OCI-LY1 (cell line): Measurements from ENCODE around the gene EEF1B2.
"Not testable (repeated sequence)": the region's sequence is repeated elsewhere in the genome, so short reads cannot be mapped to it uniquely, and the experiment has no call there.

Source experiments
- H2AFZ ChIP-seq: fragments of 200-600 bp; sonication (generic), shearing (Covaris generic); 2 replicates; pipeline ENCODE4 v1.6.0; 2014; ENCODE audit warnings: antibody characterized with exemption, mild to moderate bottlenecking, low read length
- H3F3A ChIP-seq: fragments of 200-600 bp; sonication (generic), shearing (Covaris generic); 2 replicates; pipeline ENCODE4 v1.6.0; 2014; ENCODE audit warnings: mild to moderate bottlenecking, antibody characterized with exemption, low read length, moderate library complexity; ENCODE audit not compliant: insufficient read depth
- H3K27ac ChIP-seq: fragments of 200-600 bp; sonication (generic); 2 replicates; pipeline ENCODE4 v1.5.1; 2014; ENCODE audit warnings: low read length, mixed run types, mild to moderate bottlenecking, low read depth; ENCODE audit not compliant: poor library complexity, severe bottlenecking
- H3K27me3 ChIP-seq: fragments of 200-600 bp; sonication (generic); 2 replicates; pipeline ENCODE4 v1.6.0; 2014; ENCODE audit warnings: antibody characterized with exemption, mild to moderate bottlenecking, low read length, moderate library complexity; ENCODE audit not compliant: insufficient read depth
- H3K36me3 ChIP-seq: fragments of 200-600 bp; sonication (generic); 2 replicates; pipeline ENCODE4 v1.6.1; 2014; ENCODE audit warnings: mild to moderate bottlenecking, antibody characterized with exemption, low read length, moderate library complexity, mixed read lengths; ENCODE audit not compliant: insufficient read depth
- H3K4me1 ChIP-seq: fragments of 200-600 bp; sonication (generic); 2 replicates; pipeline ENCODE4 v1.5.1; 2014; ENCODE audit warnings: mild to moderate bottlenecking, low read length, moderate library complexity; ENCODE audit not compliant: insufficient read depth, severe bottlenecking
- H3K4me2 ChIP-seq: fragments of 200-600 bp; sonication (generic), shearing (Covaris generic); 2 replicates; pipeline ENCODE4 v1.6.1; 2014; ENCODE audit warnings: low read length
- H3K4me3 ChIP-seq: fragments of 200-600 bp; sonication (generic); 2 replicates; pipeline ENCODE4 v1.5.1; 2014; ENCODE audit warnings: low read length, low read depth, mild to moderate bottlenecking, mixed read lengths; ENCODE audit not compliant: poor library complexity, severe bottlenecking
- H3K79me2 ChIP-seq: fragments of 200-600 bp; shearing (Covaris generic); 2 replicates; pipeline ENCODE4 v1.6.1; 2016; ENCODE audit warnings: mixed run types, low read length, mixed read lengths; ENCODE audit not compliant: insufficient read depth
- H3K9ac ChIP-seq: fragments of 200-600 bp; sonication (generic), shearing (Covaris generic); 2 replicates; pipeline ENCODE4 v1.6.1; 2014; ENCODE audit warnings: mild to moderate bottlenecking, low read length, mixed read lengths
- H3K9me2 ChIP-seq: fragments of 200-600 bp; sonication (generic), shearing (Covaris generic); 2 replicates; pipeline ENCODE4 v1.6.1; 2014; ENCODE audit warnings: low read depth, mild to moderate bottlenecking, low read length, mixed read lengths
- H3K9me3 ChIP-seq: fragments of 200-600 bp; shearing (Covaris generic); 2 replicates; pipeline ENCODE4 v1.6.1; 2014; ENCODE audit warnings: low read length, mixed read lengths
- H4K20me1 ChIP-seq: fragments of 200-600 bp; sonication (generic), shearing (Covaris generic); 2 replicates; pipeline ENCODE4 v1.6.0; 2016; ENCODE audit warnings: mild to moderate bottlenecking, low read length; ENCODE audit not compliant: insufficient read depth
- EZH2 ChIP-seq: fragments of 200-600 bp; sonication (generic), shearing (Covaris generic); IDR thresholded peaks from 2 replicates; pipeline ENCODE4 v1.8.0; 2017; ENCODE audit warnings: borderline replicate concordance, mixed run types, mild to moderate bottlenecking, antibody characterized with exemption, low read length, moderate library complexity, mixed read lengths
- TF ChIP-seq, protein P1 (sequence below): fragments of 200-600 bp; sonication (generic), shearing (Covaris generic); IDR thresholded peaks from 2 replicates; pipeline ENCODE4 v1.5.1; 2017; ENCODE audit warnings: mild to moderate bottlenecking, antibody characterized with exemption, low read length, moderate library complexity, mixed read lengths

The EEF1B2 gene

DNA sequence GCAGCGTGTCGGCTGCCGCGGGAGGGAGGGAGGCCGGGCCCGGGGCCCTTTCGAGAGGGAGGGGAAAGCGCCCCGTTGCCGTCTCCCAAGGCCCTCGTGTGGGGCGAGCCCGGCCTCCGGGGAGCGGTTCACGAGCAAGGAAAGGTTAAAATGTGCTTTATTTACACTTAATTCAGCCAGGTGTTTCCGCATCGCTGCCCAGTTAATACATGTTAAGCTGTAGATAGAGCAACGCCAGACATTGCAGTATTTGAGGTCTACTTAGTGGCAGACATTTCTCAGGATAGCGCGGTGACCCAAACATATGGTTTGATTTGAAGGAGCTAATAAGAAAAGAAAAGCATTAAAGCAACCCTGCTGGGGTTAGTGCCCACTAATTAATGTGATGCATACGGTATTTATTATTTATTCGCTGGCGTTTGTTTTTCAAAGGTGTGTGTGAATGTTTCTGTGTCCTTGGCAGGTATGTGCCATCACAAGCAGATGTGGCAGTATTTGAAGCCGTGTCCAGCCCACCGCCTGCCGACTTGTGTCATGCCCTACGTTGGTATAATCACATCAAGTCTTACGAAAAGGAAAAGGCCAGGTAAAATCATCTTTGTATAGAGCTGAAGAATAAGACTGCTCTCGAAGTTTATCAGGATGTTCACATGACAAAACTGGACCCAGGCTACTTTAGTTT is 571 bp downstream of the EEF1B2 start:
- no peaks in the 10 kb centered on the region for H3K9me2 ChIP-seq
- H3K79me2 ChIP-seq, result peaks cover 45% of the 10 kb centered on the region
- TF ChIP-seq, protein P1, sequence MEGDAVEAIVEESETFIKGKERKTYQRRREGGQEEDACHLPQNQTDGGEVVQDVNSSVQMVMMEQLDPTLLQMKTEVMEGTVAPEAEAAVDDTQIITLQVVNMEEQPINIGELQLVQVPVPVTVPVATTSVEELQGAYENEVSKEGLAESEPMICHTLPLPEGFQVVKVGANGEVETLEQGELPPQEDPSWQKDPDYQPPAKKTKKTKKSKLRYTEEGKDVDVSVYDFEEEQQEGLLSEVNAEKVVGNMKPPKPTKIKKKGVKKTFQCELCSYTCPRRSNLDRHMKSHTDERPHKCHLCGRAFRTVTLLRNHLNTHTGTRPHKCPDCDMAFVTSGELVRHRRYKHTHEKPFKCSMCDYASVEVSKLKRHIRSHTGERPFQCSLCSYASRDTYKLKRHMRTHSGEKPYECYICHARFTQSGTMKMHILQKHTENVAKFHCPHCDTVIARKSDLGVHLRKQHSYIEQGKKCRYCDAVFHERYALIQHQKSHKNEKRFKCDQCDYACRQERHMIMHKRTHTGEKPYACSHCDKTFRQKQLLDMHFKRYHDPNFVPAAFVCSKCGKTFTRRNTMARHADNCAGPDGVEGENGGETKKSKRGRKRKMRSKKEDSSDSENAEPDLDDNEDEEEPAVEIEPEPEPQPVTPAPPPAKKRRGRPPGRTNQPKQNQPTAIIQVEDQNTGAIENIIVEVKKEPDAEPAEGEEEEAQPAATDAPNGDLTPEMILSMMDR, result no peak
- TF ChIP-seq EZH2, result no peak
- 0 out of 2 replicates have a peak, but pooled peaks cover 2% of the 10 kb centered on the region for H3F3A ChIP-seq
- H3K27ac ChIP-seq, result peak overlapping the region; percentile 67
- peak overlapping the region; percentile 88 for H3K4me3 ChIP-seq
- H3K4me1 ChIP-seq, result peaks cover 34% of the 10 kb centered on the region
- H3K4me2 ChIP-seq, result peak overlapping the region; percentile 94
- no peak overlapping the region for H2AFZ ChIP-seq
- peak overlapping the region; percentile 96 for H3K9ac ChIP-seq
- no peaks in the 10 kb centered on the region for H3K27me3 ChIP-seq
- H4K20me1 ChIP-seq, result no peaks in the 10 kb centered on the region
- peaks cover 63% of the 10 kb centered on the region for H3K36me3 ChIP-seq
- H3K9me3 ChIP-seq, result no peaks in the 10 kb centered on the region

DNA sequence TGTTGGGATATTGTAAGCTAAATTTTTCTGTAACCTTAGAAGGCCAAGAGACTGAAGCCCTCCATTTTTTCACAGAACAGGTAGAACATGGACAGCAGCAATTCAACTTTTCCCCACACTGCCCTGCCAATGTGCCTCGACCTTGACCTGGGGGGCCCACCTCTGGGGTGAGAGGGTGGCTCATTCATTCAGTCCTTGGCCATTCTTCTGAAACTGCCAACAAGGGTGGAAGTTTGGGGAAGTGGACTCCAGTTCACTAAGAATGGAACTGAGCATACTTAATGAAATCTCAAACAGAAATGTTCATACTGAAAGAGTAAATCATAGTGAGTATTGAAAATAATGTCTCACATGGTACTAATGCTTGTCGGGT is 1.1 kb downstream of the EEF1B2 start:
- TF ChIP-seq EZH2, result no peak
- TF ChIP-seq, protein P1, result no peak
- Histone ChIP-seq H3K9ac (peak overlapping the region; percentile 96), H3K27me3 (no peaks in the 10 kb centered on the region), H3K4me1 (peaks cover 34% of the 10 kb centered on the region), H3K9me2 (no peaks in the 10 kb centered on the region), H3K27ac (peak overlapping the region; percentile 67), H2AFZ (no peak overlapping the region), H3K79me2 (peaks cover 45% of the 10 kb centered on the region), H3K9me3 (no peaks in the 10 kb centered on the region), H3K4me2 (peak overlapping the region; percentile 94), H4K20me1 (no peaks in the 10 kb centered on the region), H3K4me3 (peak overlapping the region; percentile 88), H3K36me3 (peaks cover 63% of the 10 kb centered on the region), H3F3A (0 out of 2 replicates have a peak, but pooled peaks cover 2% of the 10 kb centered on the region)

DNA sequence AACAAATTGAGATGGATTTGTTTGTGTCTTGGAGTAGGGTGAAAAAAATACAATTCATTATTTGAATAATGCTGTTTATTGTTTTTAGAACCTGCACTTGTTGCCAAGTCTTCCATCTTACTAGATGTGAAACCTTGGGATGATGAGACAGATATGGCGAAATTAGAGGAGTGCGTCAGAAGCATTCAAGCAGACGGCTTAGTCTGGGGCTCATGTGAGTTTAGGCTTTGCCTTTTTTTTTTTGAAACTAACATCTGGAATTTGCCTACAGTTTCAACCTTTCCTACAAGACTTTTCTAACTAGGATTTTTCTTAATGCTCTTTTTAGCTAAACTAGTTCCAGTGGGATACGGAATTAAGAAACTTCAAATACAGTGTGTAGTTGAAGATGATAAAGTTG is 2.7 kb downstream of the EEF1B2 start:
- not testable (repeated sequence) for H3K27ac ChIP-seq, H3K9me3 ChIP-seq, H3K9ac ChIP-seq, H3K9me2 ChIP-seq, H4K20me1 ChIP-seq, H3K27me3 ChIP-seq, H3K4me3 ChIP-seq, H3K4me2 ChIP-seq, H2AFZ ChIP-seq, H3F3A ChIP-seq
- H3K4me1 ChIP-seq, result peaks cover 30% of the 10 kb centered on the region
- H3K36me3 ChIP-seq, result peaks cover 50% of the 10 kb centered on the region
- peaks cover 32% of the 10 kb centered on the region for H3K79me2 ChIP-seq
